ENCODE results near the gene RASSF8. TPM values are rescaled to one million over a fixed set of nuclear protein-coding genes. Genes with fewer than 3 reads are reported as not detected.
A peak's percentile ranks its signal among the peaks of the same experiment; 100 is the strongest.

RASSF8 gene
- total RNA-seq, 1 donor from 2014 or later: 77.0 TPM

GRCh38 chr12:26047401-26048226, 89.1 kb downstream of the RASSF8 start:
- peak; percentile 43 for DNase-seq (ENCODE audit: low spot score)
- H3K9me3 ChIP-seq (ENCODE audit: low read depth): no peaks in the 10 kb centered on the region
- no peaks in the 10 kb centered on the region for H3K27me3 Mint-ChIP-seq (ENCODE audit: insufficient read depth, low read depth)
- peaks cover 13% of the 10 kb centered on the region for H3F3A ChIP-seq (ENCODE audit: low read depth)
- H3K79me2 ChIP-seq (ENCODE audit: low read depth): peaks cover 94% of the 10 kb centered on the region
- no peaks in the 10 kb centered on the region for H3K9me3 Mint-ChIP-seq
- H4K20me1 ChIP-seq (ENCODE audit: low read depth): peaks cover 53% of the 10 kb centered on the region
- H3K4me3 Mint-ChIP-seq: no peak overlapping the region
- H3K9ac ChIP-seq: no peak overlapping the region
- H3K27ac Mint-ChIP-seq: peak overlapping the region; percentile 10
- H3K27ac ChIP-seq: no peak overlapping the region
- peak overlapping the region; percentile 52 for H3K4me2 ChIP-seq
- no peaks in the 10 kb centered on the region for H3K27me3 ChIP-seq
- H3K36me3 Mint-ChIP-seq: peaks cover 2% of the 10 kb centered on the region
- H2AFZ ChIP-seq (replicated peaks): no peak overlapping the region
- H3K4me1 ChIP-seq: peaks cover 24% of the 10 kb centered on the region
- no peak overlapping the region for H3K4me3 ChIP-seq
- H3K36me3 ChIP-seq: no peaks in the 10 kb centered on the region
- TF ChIP-seq CTCF (IDR thresholded peaks at IDR 0.05) (peak; percentile 25), EZH2 (IDR thresholded peaks at IDR 0.05) (no peak), EZH2phosphoT487 (IDR thresholded peaks at IDR 0.05) (no peak)
- peaks cover 27% of the 10 kb centered on the region for H3K4me1 Mint-ChIP-seq

GRCh38 chr12:26052652-26053051, 94.2 kb downstream of the RASSF8 start:
- Histone ChIP-seq H3K79me2 (ENCODE audit: low read depth) (peaks cover 72% of the 10 kb centered on the region), H3K9ac (no peak overlapping the region), H3K36me3 (peaks cover 4% of the 10 kb centered on the region), H3K4me1 (peaks cover 15% of the 10 kb centered on the region), H3F3A (ENCODE audit: low read depth) (peaks cover 1% of the 10 kb centered on the region), H3K4me3 (no peak overlapping the region), H2AFZ (replicated peaks) (no peak overlapping the region), H4K20me1 (ENCODE audit: low read depth) (peaks cover 18% of the 10 kb centered on the region), H3K27me3 (no peaks in the 10 kb centered on the region), H3K4me2 (no peak overlapping the region), H3K9me3 (ENCODE audit: low read depth) (no peaks in the 10 kb centered on the region), H3K27ac (no peak overlapping the region)
- H3K4me1 Mint-ChIP-seq: peaks cover 6% of the 10 kb centered on the region
- no peaks in the 10 kb centered on the region for H3K9me3 Mint-ChIP-seq
- no peak for TF ChIP-seq CTCF (IDR thresholded peaks at IDR 0.05)
- TF ChIP-seq EZH2phosphoT487 (IDR thresholded peaks at IDR 0.05): no peak
- no peak for TF ChIP-seq EZH2 (IDR thresholded peaks at IDR 0.05)
- no peak overlapping the region for H3K27ac Mint-ChIP-seq
- no peaks in the 10 kb centered on the region for H3K27me3 Mint-ChIP-seq (ENCODE audit: insufficient read depth, low read depth)
- no peak for DNase-seq (ENCODE audit: low spot score)
- H3K4me3 Mint-ChIP-seq: no peak overlapping the region
- peaks cover 17% of the 10 kb centered on the region for H3K36me3 Mint-ChIP-seq

- no peak overlapping the region for H3K4me2 ChIP-seq
- no peak overlapping the region for H2AFZ ChIP-seq (replicated peaks)
- peaks cover 58% of the 10 kb centered on the region for H3K79me2 ChIP-seq (ENCODE audit: low read depth)
- H3K4me1 Mint-ChIP-seq: peaks cover 3% of the 10 kb centered on the region
- H3K36me3 ChIP-seq: peaks cover 13% of the 10 kb centered on the region
- peaks cover 24% of the 10 kb centered on the region for H3K36me3 Mint-ChIP-seq
- H3K9ac ChIP-seq: no peak overlapping the region
- no peak for DNase-seq (ENCODE audit: low spot score)
- no peak overlapping the region for H3K4me3 Mint-ChIP-seq
- no peak for TF ChIP-seq EZH2 (IDR thresholded peaks at IDR 0.05)
- TF ChIP-seq CTCF (IDR thresholded peaks at IDR 0.05): no peak
- TF ChIP-seq EZH2phosphoT487 (IDR thresholded peaks at IDR 0.05): no peak
- no peaks in the 10 kb centered on the region for H3K9me3 ChIP-seq (ENCODE audit: low read depth)
- H3K27me3 Mint-ChIP-seq (ENCODE audit: insufficient read depth, low read depth): no peaks in the 10 kb centered on the region
- H3K27me3 ChIP-seq: no peaks in the 10 kb centered on the region
- peaks cover 12% of the 10 kb centered on the region for H4K20me1 ChIP-seq (ENCODE audit: low read depth)
- no peak overlapping the region for H3K27ac Mint-ChIP-seq
- H3K9me3 Mint-ChIP-seq: no peaks in the 10 kb centered on the region
- no peaks in the 10 kb centered on the region for H3F3A ChIP-seq (ENCODE audit: low read depth)
- H3K4me1 ChIP-seq: peaks cover 13% of the 10 kb centered on the region
- H3K4me3 ChIP-seq: no peak overlapping the region
- no peak overlapping the region for H3K27ac ChIP-seq
Measured at GRCh38 chr12:26054383-26054782, 95.9 kb downstream of the RASSF8 start.
